ENCODE data around the gene MEP1A.
"Not testable (repeated sequence)": the region's sequence is repeated elsewhere in the genome, so short reads cannot be mapped to it uniquely, and the experiment has no call there.

Gene MEP1A

GRCh38 chr6:46793138-46793537 is at the start of gene MEP1A:
Gene MEP1A, plus strand, starts transcription at chr6:46793389. Its CDS starts 10 bp downstream, at chr6:46793399.
- DNase-seq (ENCODE audit: low read depth in 2 of 2), result no peak

GRCh38 chr6:46743425-46744158 is 49.6 kb upstream of the MEP1A start:
- DNase-seq (ENCODE audit: low read depth in 2 of 2), result no peak

GRCh38 chr6:46744159-46744725 is 48.9 kb upstream of the MEP1A start:
- not testable (repeated sequence) for DNase-seq (ENCODE audit: low read depth in 2 of 2)

- no peak for DNase-seq (ENCODE audit: low read depth in 2 of 2)
Measured at GRCh38 chr6:46745973-46746372, 47.2 kb upstream of the MEP1A start.

GRCh38 chr6:46746696-46747095 is 46.5 kb upstream of the MEP1A start, which contains the start of gene ANKRD66:
Gene ANKRD66, plus strand, starts transcription at chr6:46746933. Its CDS starts 5,016 bp downstream, at chr6:46751949.
- DNase-seq (ENCODE audit: low read depth in 2 of 2), result no peak

- no peak for DNase-seq (ENCODE audit: low read depth in 2 of 2)
Measured at GRCh38 chr6:46748940-46749503, 44.2 kb upstream of the MEP1A start.

- no peak for DNase-seq (ENCODE audit: low read depth in 2 of 2)
Measured at GRCh38 chr6:46749731-46750130, 43.5 kb upstream of the MEP1A start.

- no peak for DNase-seq (ENCODE audit: low read depth in 2 of 2)
Measured at GRCh38 chr6:46751658-46752057, 41.5 kb upstream of the MEP1A start.

GRCh38 chr6:46755865-46756264 is 37.3 kb upstream of the MEP1A start:
- no peak for DNase-seq (ENCODE audit: low read depth in 2 of 2)

- DNase-seq (ENCODE audit: low read depth in 2 of 2), result no peak
Measured at GRCh38 chr6:46756469-46757213, 36.5 kb upstream of the MEP1A start.

GRCh38 chr6:46757214-46757596 is 36.0 kb upstream of the MEP1A start:
- no peak for DNase-seq (ENCODE audit: low read depth in 2 of 2)

GRCh38 chr6:46758960-46759753 is 34.0 kb upstream of the MEP1A start:
- DNase-seq (ENCODE audit: low read depth in 2 of 2), result no peak

- DNase-seq (ENCODE audit: low read depth in 2 of 2), result no peak
Measured at GRCh38 chr6:46760925-46761324, 32.3 kb upstream of the MEP1A start.

GRCh38 chr6:46763466-46763865 is 29.7 kb upstream of the MEP1A start:
- no peak for DNase-seq (ENCODE audit: low read depth in 2 of 2)

GRCh38 chr6:46764280-46764679 is 28.9 kb upstream of the MEP1A start:
- DNase-seq (ENCODE audit: low read depth in 2 of 2), result not testable (repeated sequence)

GRCh38 chr6:46764961-46765360 is 28.2 kb upstream of the MEP1A start:
- no peak for DNase-seq (ENCODE audit: low read depth in 2 of 2)

- DNase-seq (ENCODE audit: low read depth in 2 of 2), result no peak
Measured at GRCh38 chr6:46772016-46772415, 21.2 kb upstream of the MEP1A start.

GRCh38 chr6:46772762-46773161 is 20.4 kb upstream of the MEP1A start:
- DNase-seq (ENCODE audit: low read depth in 2 of 2), result no peak

- no peak for DNase-seq (ENCODE audit: low read depth in 2 of 2)
Measured at GRCh38 chr6:46773201-46773855, 19.9 kb upstream of the MEP1A start.

- not testable (repeated sequence) for DNase-seq (ENCODE audit: low read depth in 2 of 2)
Measured at GRCh38 chr6:46774736-46775135, 18.5 kb upstream of the MEP1A start.

GRCh38 chr6:46776070-46776712 is 17.0 kb upstream of the MEP1A start:
- DNase-seq (ENCODE audit: low read depth in 2 of 2), result no peak

All from stimulated activated CD4-positive, alpha-beta T cell treated with anti-CD3 and anti-CD28 coated beads, Interleukin-15, amount 100 ng/mL, for 48 hours (primary cell).